B cell (primary cell): ENCODE results near the gene RAD51B.

Experiments used
- CTCF ChIP-seq: fragments of 200-600 bp; IDR thresholded peaks from one replicate; pipeline ENCODE4 v1.8.0; 2022; ENCODE audit warnings: antibody characterized with exemption, mild to moderate bottlenecking
- EZH2 ChIP-seq: IDR thresholded peaks from 2 replicates; pipeline ENCODE4 v1.6.1; 2012; ENCODE audit warnings: borderline replicate concordance, low read depth, mild to moderate bottlenecking, moderate library complexity, low read length; ENCODE audit not compliant: insufficient read depth, poor library complexity, severe bottlenecking

- TF ChIP-seq CTCF: no peak
- TF ChIP-seq EZH2: no peak
Measured at GRCh38 chr14:68686205-68686465, 866.6 kb downstream of the RAD51B start.
